Measurements from ENCODE around the gene RABL6.

Gene RABL6

GRCh38 chr9:136826188-136826541 is 18.4 kb downstream of the RABL6 start:
- Histone ChIP-seq H3K4me3 (ENCODE audit: low read depth, low read length) (no peak overlapping the region), H3K4me1 (ENCODE audit: control insufficient read depth, insufficient read depth, low read length) (peaks cover 2% of the 10 kb centered on the region; the same call in 1 of the 2 replicates), H3K9ac (ENCODE audit: low read length) (no peak overlapping the region), H3K27ac (ENCODE audit: low read depth, low read length) (no peak overlapping the region), H3K27me3 (ENCODE audit: control insufficient read depth, insufficient read depth, low read length) (no peaks in the 10 kb centered on the region), H3K36me3 (ENCODE audit: control insufficient read depth, insufficient read depth, low read length) (peaks cover 78% of the 10 kb centered on the region), H3K9me3 (ENCODE audit: control insufficient read depth, insufficient read depth, low read depth, low read length) (no peaks in the 10 kb centered on the region)

- Histone ChIP-seq H3K9ac (ENCODE audit: low read length) (no peak overlapping the region), H3K27ac (ENCODE audit: low read depth, low read length) (no peak overlapping the region), H3K4me3 (ENCODE audit: low read depth, low read length) (no peak overlapping the region), H3K4me1 (ENCODE audit: control insufficient read depth, insufficient read depth, low read length) (peaks cover 2% of the 10 kb centered on the region; the same call in 1 of the 2 replicates), H3K9me3 (ENCODE audit: control insufficient read depth, insufficient read depth, low read depth, low read length) (no peaks in the 10 kb centered on the region), H3K27me3 (ENCODE audit: control insufficient read depth, insufficient read depth, low read length) (no peaks in the 10 kb centered on the region), H3K36me3 (ENCODE audit: control insufficient read depth, insufficient read depth, low read length) (peaks cover 86% of the 10 kb centered on the region)
Measured at GRCh38 chr9:136826703-136827582, 19.2 kb downstream of the RABL6 start.

- Histone ChIP-seq H3K4me3 (ENCODE audit: low read depth, low read length) (no peak overlapping the region), H3K9me3 (ENCODE audit: control insufficient read depth, insufficient read depth, low read depth, low read length) (no peaks in the 10 kb centered on the region), H3K27ac (ENCODE audit: low read depth, low read length) (no peak overlapping the region; the same call in 1 of the 2 replicates), H3K9ac (ENCODE audit: low read length) (no peak overlapping the region), H3K36me3 (ENCODE audit: control insufficient read depth, insufficient read depth, low read length) (peaks cover 95% of the 10 kb centered on the region), H3K4me1 (ENCODE audit: control insufficient read depth, insufficient read depth, low read length) (peaks cover 2% of the 10 kb centered on the region; the same call in 1 of the 2 replicates), H3K27me3 (ENCODE audit: control insufficient read depth, insufficient read depth, low read length) (no peaks in the 10 kb centered on the region)
Measured at GRCh38 chr9:136827794-136828473, 20.2 kb downstream of the RABL6 start.

GRCh38 chr9:136828474-136829140 is 20.9 kb downstream of the RABL6 start:
- peaks cover 90% of the 10 kb centered on the region for H3K36me3 ChIP-seq (ENCODE audit: control insufficient read depth, insufficient read depth, low read length)
- no peaks in the 10 kb centered on the region for H3K9me3 ChIP-seq (ENCODE audit: control insufficient read depth, insufficient read depth, low read depth, low read length)
- H3K9ac ChIP-seq (ENCODE audit: low read length), result no peak overlapping the region
- H3K4me1 ChIP-seq (ENCODE audit: control insufficient read depth, insufficient read depth, low read length), result no peaks in the 10 kb centered on the region; the same call in 1 of the 2 replicates
- H3K4me3 ChIP-seq (ENCODE audit: low read depth, low read length), result no peak overlapping the region
- no peak overlapping the region for H3K27ac ChIP-seq (ENCODE audit: low read depth, low read length)
- no peaks in the 10 kb centered on the region for H3K27me3 ChIP-seq (ENCODE audit: control insufficient read depth, insufficient read depth, low read length)

- no peak overlapping the region for H3K4me3 ChIP-seq (ENCODE audit: low read depth, low read length)
- no peak overlapping the region for H3K27ac ChIP-seq (ENCODE audit: low read depth, low read length)
- H3K4me1 ChIP-seq (ENCODE audit: control insufficient read depth, insufficient read depth, low read length), result no peaks in the 10 kb centered on the region
- no peaks in the 10 kb centered on the region for H3K27me3 ChIP-seq (ENCODE audit: control insufficient read depth, insufficient read depth, low read length)
- H3K9ac ChIP-seq (ENCODE audit: low read length), result no peak overlapping the region
- peaks cover 88% of the 10 kb centered on the region for H3K36me3 ChIP-seq (ENCODE audit: control insufficient read depth, insufficient read depth, low read length)
- no peaks in the 10 kb centered on the region for H3K9me3 ChIP-seq (ENCODE audit: control insufficient read depth, insufficient read depth, low read depth, low read length)
Measured at GRCh38 chr9:136829412-136829811, 21.7 kb downstream of the RABL6 start.

- no peak overlapping the region for H3K4me3 ChIP-seq (ENCODE audit: low read depth, low read length)
- no peaks in the 10 kb centered on the region for H3K9me3 ChIP-seq (ENCODE audit: control insufficient read depth, insufficient read depth, low read depth, low read length)
- peaks cover 82% of the 10 kb centered on the region for H3K36me3 ChIP-seq (ENCODE audit: control insufficient read depth, insufficient read depth, low read length)
- no peak overlapping the region for H3K27ac ChIP-seq (ENCODE audit: low read depth, low read length)
- H3K27me3 ChIP-seq (ENCODE audit: control insufficient read depth, insufficient read depth, low read length), result no peaks in the 10 kb centered on the region
- no peaks in the 10 kb centered on the region for H3K4me1 ChIP-seq (ENCODE audit: control insufficient read depth, insufficient read depth, low read length)
- H3K9ac ChIP-seq (ENCODE audit: low read length), result no peak overlapping the region
Measured at GRCh38 chr9:136829981-136830885, 22.5 kb downstream of the RABL6 start.

GRCh38 chr9:136831002-136831719 is 23.4 kb downstream of the RABL6 start:
- Histone ChIP-seq H3K4me1 (ENCODE audit: control insufficient read depth, insufficient read depth, low read length) (no peaks in the 10 kb centered on the region), H3K9me3 (ENCODE audit: control insufficient read depth, insufficient read depth, low read depth, low read length) (no peaks in the 10 kb centered on the region), H3K36me3 (ENCODE audit: control insufficient read depth, insufficient read depth, low read length) (peaks cover 82% of the 10 kb centered on the region), H3K27ac (ENCODE audit: low read depth, low read length) (no peak overlapping the region), H3K4me3 (ENCODE audit: low read depth, low read length) (no peak overlapping the region), H3K27me3 (ENCODE audit: control insufficient read depth, insufficient read depth, low read length) (no peaks in the 10 kb centered on the region), H3K9ac (ENCODE audit: low read length) (no peak overlapping the region)

- no peaks in the 10 kb centered on the region for H3K9me3 ChIP-seq (ENCODE audit: control insufficient read depth, insufficient read depth, low read depth, low read length)
- H3K4me1 ChIP-seq (ENCODE audit: control insufficient read depth, insufficient read depth, low read length), result no peaks in the 10 kb centered on the region
- H3K4me3 ChIP-seq (ENCODE audit: low read depth, low read length), result no peak overlapping the region
- H3K9ac ChIP-seq (ENCODE audit: low read length), result no peak overlapping the region
- H3K27ac ChIP-seq (ENCODE audit: low read depth, low read length), result no peak overlapping the region
- no peaks in the 10 kb centered on the region for H3K27me3 ChIP-seq (ENCODE audit: control insufficient read depth, insufficient read depth, low read length)
- peaks cover 81% of the 10 kb centered on the region for H3K36me3 ChIP-seq (ENCODE audit: control insufficient read depth, insufficient read depth, low read length)
Measured at GRCh38 chr9:136831720-136832104, 24.0 kb downstream of the RABL6 start.

- Histone ChIP-seq H3K4me3 (ENCODE audit: low read depth, low read length) (no peak overlapping the region), H3K36me3 (ENCODE audit: control insufficient read depth, insufficient read depth, low read length) (peaks cover 75% of the 10 kb centered on the region), H3K9ac (ENCODE audit: low read length) (no peak overlapping the region), H3K9me3 (ENCODE audit: control insufficient read depth, insufficient read depth, low read depth, low read length) (no peaks in the 10 kb centered on the region), H3K27me3 (ENCODE audit: control insufficient read depth, insufficient read depth, low read length) (no peaks in the 10 kb centered on the region), H3K27ac (ENCODE audit: low read depth, low read length) (no peak overlapping the region), H3K4me1 (ENCODE audit: control insufficient read depth, insufficient read depth, low read length) (no peaks in the 10 kb centered on the region)
Measured at GRCh38 chr9:136832581-136832980, 24.8 kb downstream of the RABL6 start.
